Left renal pelvis (tissue), 4 donors: ENCODE results near the gene PLEKHH1. TPM values are rescaled to one million over a fixed set of nuclear protein-coding genes. Genes with fewer than 3 reads are reported as not detected.

Experiments used
- DNase-seq, 4 donors: peaks; one replicate each; pipeline ENCODE4 v3.0.0-alpha.2; 2013; ENCODE audit warnings: low read depth in 4 of 4, low spot score in 3 of 4
- polyA plus RNA-seq, 4 donors: library from polyadenylated mRNA; unstranded; fragments of 120-200 nt; gene quantifications; one replicate each; pipeline ENCODE4 v1.2.1, GENCODE V29; 2013; ENCODE audit not compliant: insufficient read length in 4 of 4

PLEKHH1 gene
- polyA plus RNA-seq: 10 to 100 TPM in 3 of 4 donors, 1 to 10 TPM in 1; 6.7 to 81.2 (median 45.4) TPM

- peak in 2 of 4 donors; percentile 48 to 62 for DNase-seq
Observed at GRCh38 chr14:67532998-67533753, at the start of gene PLEKHH1. TSS of gene PLEKHH1 (plus strand) at chr14:67533290. CDS start at chr14:67541868, 8,578 bp downstream.

- no peak for DNase-seq
Observed at GRCh38 chr14:67483579-67484285, 49.4 kb upstream of the PLEKHH1 start.

- no peak for DNase-seq
Observed at GRCh38 chr14:67485501-67486095, 47.5 kb upstream of the PLEKHH1 start.

- DNase-seq: no peak
Observed at GRCh38 chr14:67486890-67487289, 46.2 kb upstream of the PLEKHH1 start.

GRCh38 chr14:67487332-67487731 lies 45.8 kb upstream of the PLEKHH1 start:
- DNase-seq: no peak

- DNase-seq: no peak
Observed at GRCh38 chr14:67487937-67488893, 44.9 kb upstream of the PLEKHH1 start, which contains the start of gene TMEM229B. TSS of gene TMEM229B (minus strand) at chr14:67488721. CDS start at chr14:67473923, 14,798 bp downstream.

- no peak for DNase-seq
Observed at GRCh38 chr14:67490196-67490595, 42.9 kb upstream of the PLEKHH1 start.

- DNase-seq: no peak
Observed at GRCh38 chr14:67491285-67491684, 41.8 kb upstream of the PLEKHH1 start.

GRCh38 chr14:67491741-67492507 lies 41.2 kb upstream of the PLEKHH1 start:
- no peak for DNase-seq

- no peak for DNase-seq
Observed at GRCh38 chr14:67492538-67492937, 40.6 kb upstream of the PLEKHH1 start.

- no peak for DNase-seq
Observed at GRCh38 chr14:67493092-67493717, 39.9 kb upstream of the PLEKHH1 start.

GRCh38 chr14:67495827-67496226 lies 37.3 kb upstream of the PLEKHH1 start:
- no peak for DNase-seq

- no peak for DNase-seq
Observed at GRCh38 chr14:67497216-67497615, 35.9 kb upstream of the PLEKHH1 start.

GRCh38 chr14:67497716-67498115 lies 35.4 kb upstream of the PLEKHH1 start:
- no peak for DNase-seq

GRCh38 chr14:67500981-67501380 lies 32.1 kb upstream of the PLEKHH1 start:
- DNase-seq: no peak

GRCh38 chr14:67501670-67502069 lies 31.4 kb upstream of the PLEKHH1 start:
- no peak for DNase-seq

- no peak for DNase-seq
Observed at GRCh38 chr14:67502867-67503266, 30.2 kb upstream of the PLEKHH1 start.

- DNase-seq: no peak
Observed at GRCh38 chr14:67503331-67503730, 29.8 kb upstream of the PLEKHH1 start.

GRCh38 chr14:67505254-67505653 lies 27.8 kb upstream of the PLEKHH1 start:
- no peak for DNase-seq
